Epithelial cell of umbilical artery (primary cell): ENCODE data around the gene PIGQ. TPM values are rescaled to one million over a fixed set of nuclear protein-coding genes. Genes with fewer than 3 reads are reported as not detected.

Experiments
- total RNA-seq: library from RNA; depleted of rRNA; stranded (reverse); fragments of >200 nt; gene quantifications from 2 replicates; pipeline ENCODE4 v1.2.3, GENCODE V29; 2014

Gene PIGQ
- 23.1 and 24.2 TPM in 2 replicates for total RNA-seq

DNA sequence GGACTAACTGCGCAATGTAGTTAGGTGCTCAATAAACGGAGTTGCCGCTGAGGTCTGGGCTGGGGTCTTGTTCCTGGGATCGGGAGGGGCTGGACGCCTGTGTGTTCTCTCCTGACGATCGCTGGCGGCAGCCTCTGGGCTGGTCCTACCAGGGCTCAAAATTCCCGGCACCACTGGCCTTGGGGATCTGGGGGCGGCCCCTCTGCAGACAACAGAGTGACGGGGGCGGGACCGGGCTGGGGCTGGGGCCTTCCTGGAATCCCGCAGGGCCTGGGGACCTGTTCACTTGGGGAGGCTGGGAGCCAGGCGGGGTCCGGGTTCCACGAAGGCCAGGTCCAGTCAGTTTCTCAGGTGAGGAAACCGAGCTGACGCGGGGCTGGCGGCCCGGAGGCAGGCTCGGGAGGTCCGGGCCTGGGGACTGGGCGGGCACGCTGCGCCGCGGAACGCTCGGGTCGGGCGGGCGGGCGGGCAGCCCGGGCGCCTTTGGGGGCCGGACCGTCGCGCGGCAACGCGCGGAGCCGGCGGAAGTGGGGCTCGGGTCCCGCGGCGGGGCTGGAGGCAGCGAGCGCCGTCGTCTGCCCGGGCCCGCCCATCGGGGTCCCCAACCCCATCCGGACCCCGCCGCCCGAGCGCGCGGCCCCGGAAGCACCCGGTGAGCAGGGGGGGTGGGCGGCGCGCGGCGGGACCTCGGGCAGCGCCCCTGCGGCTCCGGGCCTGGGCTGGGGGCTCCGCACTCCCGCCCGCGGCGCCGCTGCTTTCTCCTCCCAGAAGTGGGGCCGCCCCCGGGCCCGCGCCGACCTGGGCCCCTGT, at the start of gene PIGQ:
Gene PIGQ (plus strand): TSS at position 524 of the 810 bp plus-strand sequence. CDS start 4,107 bp downstream, outside the sequence.

DNA sequence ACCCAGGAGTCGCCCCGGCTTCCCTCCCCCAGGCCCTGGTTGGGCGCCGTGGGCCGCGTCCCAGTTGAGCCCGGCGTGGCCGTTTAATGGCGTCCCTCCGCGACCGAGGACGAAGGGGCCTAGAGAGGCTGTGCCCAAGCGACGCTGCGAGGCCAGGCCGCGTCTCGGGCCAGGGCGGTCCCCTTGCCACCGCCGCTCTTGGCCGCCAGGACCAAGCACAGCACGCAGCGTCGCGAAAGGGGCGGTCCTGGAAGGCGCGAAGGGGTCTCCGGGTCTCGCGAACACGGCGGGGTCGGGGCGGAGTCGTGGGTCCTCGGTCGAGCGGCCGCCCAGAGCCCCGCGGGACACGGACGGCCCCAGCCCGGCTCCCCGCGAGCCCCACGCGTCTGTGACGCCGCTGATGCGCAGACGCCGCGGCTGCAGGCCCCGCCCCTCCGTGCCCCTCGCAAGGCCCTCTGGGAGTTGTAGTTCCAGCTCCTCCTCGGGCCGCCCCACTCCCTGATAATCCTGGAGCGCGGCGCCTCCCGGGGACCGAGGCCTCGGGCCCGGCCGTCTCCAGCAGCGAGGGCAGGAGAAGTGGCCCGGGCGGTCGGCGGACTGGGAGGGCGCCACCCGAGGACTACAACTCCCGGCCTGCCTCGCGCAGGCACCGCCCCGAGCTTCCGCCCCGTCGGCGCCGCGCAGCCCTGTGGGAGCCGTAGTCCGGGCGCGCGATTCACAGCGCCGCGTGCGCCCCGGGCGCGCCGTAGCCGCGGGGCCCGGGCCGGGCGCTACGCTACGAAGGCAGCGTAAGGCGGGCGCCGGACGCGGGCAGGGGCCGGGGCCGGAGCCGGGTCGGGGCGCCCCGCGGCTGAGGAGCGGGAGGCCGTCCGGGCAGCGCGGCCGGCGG, 42.5 kb upstream of the PIGQ start, which contains the start of gene CAPN15:
Gene CAPN15 (plus strand): TSS at position 698 of the 889 bp plus-strand sequence. CDS start 19,127 bp downstream, outside the sequence.

DNA sequence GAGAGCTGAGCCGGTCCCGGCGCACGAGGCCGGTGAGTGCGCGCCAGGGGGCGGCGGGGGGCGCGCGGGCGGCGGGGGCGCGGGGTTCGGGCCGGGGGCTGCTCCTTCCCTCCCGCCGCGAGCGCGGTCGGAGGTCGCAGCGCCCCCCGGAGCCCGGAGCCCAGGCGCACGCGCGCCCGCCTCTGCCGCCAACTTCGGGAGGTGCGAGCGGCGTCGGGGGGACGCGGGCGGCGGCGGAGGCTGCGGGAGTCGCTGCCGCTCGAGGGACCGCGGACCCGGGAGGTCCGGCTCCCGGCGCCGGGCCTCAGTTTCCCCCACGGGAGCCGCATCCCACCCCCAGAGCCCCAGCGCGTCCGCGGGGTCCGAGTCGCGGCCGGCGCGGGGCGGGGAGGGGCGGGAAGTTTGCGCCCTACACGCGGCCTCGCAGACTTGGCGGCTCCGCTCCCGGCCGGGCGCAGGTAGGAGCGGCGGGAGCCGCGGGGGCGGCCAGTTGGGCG, 9.5 kb upstream of the PIGQ start, which contains the start of gene PRR35:
Gene PRR35 (plus strand): TSS at position 191 of the 497 bp plus-strand sequence. CDS start 2,901 bp downstream, outside the sequence.

DNA sequence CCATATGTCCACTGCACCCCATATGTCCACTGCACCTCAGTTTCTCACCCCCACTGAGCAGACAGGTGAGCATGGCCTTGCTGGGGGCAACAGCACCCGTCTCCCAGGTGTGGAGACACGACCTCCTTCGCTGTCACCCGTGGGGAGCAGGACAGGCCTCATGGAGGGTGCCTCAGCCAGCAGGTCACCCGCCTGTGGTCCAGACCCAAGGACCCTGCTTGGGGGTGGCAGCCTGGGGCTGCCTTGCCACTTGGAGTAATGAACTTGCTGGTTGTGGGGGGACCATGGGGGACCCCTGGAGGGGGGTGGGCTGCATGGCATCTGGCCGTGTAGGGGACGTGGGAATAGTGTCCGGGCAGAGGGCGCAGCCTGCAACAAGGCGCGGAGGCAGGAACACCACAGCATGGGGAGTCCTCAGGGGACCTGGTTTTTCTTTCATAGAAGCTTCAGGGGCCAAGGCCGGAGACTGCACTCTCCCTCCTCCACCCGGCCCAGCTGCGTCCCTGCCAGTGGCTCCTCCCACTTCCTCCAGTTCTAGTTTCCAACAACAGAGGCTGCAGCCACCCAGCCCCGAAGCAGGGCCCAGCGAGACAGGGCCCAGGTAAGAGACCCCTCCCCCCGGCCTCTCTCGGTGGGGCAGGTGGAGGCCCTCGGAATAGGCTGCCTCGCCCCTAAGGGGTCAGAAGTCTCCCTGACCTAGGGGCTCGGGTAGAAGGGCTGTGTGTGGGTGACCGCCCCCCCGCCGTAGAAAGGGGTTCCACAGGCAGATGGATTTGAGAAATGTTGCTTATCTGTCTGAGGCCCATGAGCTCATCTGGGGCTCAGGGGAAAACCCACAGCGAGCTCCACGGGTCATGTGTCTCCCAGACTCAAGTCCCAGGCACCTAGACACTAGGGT, 3.0 kb upstream of the PIGQ start, which contains the start of gene NHLRC4:
Gene NHLRC4 (plus strand): TSS at position 531 of the 898 bp plus-strand sequence. CDS start 1,043 bp downstream, outside the sequence.

DNA sequence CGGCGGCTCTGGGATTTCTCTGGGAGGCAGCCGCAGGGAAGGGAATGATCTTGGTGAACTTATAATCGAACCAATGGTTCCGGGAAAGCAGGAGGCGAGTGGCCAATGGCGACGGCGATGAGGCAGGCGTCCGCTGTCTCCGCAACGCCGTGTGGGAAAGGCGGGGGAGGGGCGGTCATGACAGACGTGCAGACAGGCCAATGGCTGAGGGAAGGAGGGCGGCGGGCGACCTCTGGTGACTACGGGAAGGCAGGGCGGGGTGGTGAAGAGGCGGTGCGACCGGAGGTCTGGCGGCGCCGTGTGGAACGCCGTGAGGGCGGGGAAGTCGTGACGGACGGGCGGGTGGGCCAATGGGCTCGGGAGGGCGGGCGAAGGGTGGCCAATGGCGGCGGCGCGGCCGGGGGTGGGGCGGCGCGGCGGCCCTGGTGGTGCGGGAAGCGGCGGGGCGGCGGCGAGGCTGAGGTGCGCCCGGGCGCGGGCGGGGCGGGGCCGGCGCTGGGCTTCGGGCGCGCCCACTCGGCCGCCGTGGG, 20.0 kb downstream of the PIGQ start, which contains the start of gene RAB40C:
Gene RAB40C (plus strand): TSS at position 409 of the 530 bp plus-strand sequence. CDS start 226 bp downstream, outside the sequence.

DNA sequence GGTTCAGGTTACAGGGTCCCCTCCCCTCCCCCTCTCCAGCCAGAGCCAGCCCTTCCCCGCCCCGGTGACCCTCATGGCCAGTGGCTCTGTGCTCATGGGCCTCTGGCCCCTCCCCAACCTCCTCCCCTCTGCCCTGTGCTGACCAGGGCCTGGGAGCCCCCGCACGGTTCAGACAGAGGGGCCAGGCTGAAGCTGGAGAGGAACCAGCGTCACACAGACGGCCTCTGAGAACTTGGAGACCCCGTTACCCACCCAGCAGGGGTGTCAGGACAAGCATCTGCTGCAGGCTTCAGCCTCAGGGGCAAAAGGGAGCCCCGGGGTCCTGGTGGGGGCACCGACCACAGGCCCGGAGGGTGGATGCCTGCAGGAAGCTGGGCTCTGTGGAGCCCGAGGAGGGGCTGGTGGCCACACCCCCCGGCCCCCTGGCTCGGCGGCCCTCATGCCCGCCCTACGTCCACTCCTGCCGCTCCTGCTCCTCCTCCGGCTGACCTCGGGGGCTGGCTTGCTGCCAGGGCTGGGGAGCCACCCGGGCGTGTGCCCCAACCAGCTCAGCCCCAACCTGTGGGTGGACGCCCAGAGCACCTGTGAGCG, 61.1 kb downstream of the PIGQ start, which contains the start of gene WFIKKN1:
Gene WFIKKN1 (plus strand): TSS at position 171 of the 591 bp plus-strand sequence. CDS start 269 bp downstream, at position 440.

Other genes with a start within 250 kb of the PIGQ start
- gene AXIN1, start 217.2 kb upstream of the PIGQ start, total RNA-seq = 18.8 and 22.9 TPM in 2 replicates
- 111 and 136 TPM in 2 replicates for gene MRPL28, start 199.4 kb upstream of the PIGQ start, total RNA-seq
- 78.0 and 93.9 TPM in 2 replicates for gene PGAP6, start 188.0 kb upstream of the PIGQ start, total RNA-seq
- 76.4 and 117 TPM in 2 replicates for gene NME4, start 172.8 kb upstream of the PIGQ start, total RNA-seq
- gene DECR2, start 168.1 kb upstream of the PIGQ start, total RNA-seq = 9.0 and 17.5 TPM in 2 replicates
- gene RAB11FIP3, start 144.3 kb upstream of the PIGQ start, total RNA-seq = 23.4 and 24.8 TPM in 2 replicates
- 30.2 and 41.9 TPM in 2 replicates for gene CAPN15, start 42.3 kb upstream of the PIGQ start, total RNA-seq
- under 0.01 TPM in 1 of 2 replicates, not detected in the other for gene PRR35, start 9.6 kb upstream of the PIGQ start, total RNA-seq
- 1.6 and 2.0 TPM in 2 replicates for gene NHLRC4, start 3.0 kb upstream of the PIGQ start, total RNA-seq
- 8.4 and 11.1 TPM in 2 replicates for gene RAB40C, start 20.1 kb downstream of the PIGQ start, total RNA-seq
- 0.15 TPM in 1 of 2 replicates, not detected in the other for gene WFIKKN1, start 61.0 kb downstream of the PIGQ start, total RNA-seq
- 68.7 and 115 TPM in 2 replicates for gene METTL26, start 66.3 kb downstream of the PIGQ start, total RNA-seq
- 22.6 and 23.7 TPM in 2 replicates for gene MCRIP2, start 71.9 kb downstream of the PIGQ start, total RNA-seq
- gene WDR90, start 79.4 kb downstream of the PIGQ start, total RNA-seq = 8.8 and 9.4 TPM in 2 replicates
- 32.1 and 35.7 TPM in 2 replicates for gene RHOT2, start 98.2 kb downstream of the PIGQ start, total RNA-seq
- gene RHBDL1, start 105.7 kb downstream of the PIGQ start, total RNA-seq = 0.30 and 0.65 TPM in 2 replicates
- gene STUB1, start 110.4 kb downstream of the PIGQ start, total RNA-seq = 139 and 144 TPM in 2 replicates
- 22.0 and 29.6 TPM in 2 replicates for gene JMJD8, start 114.4 kb downstream of the PIGQ start, total RNA-seq
- 2.6 TPM in 2 replicates for gene WDR24, start 120.4 kb downstream of the PIGQ start, total RNA-seq
- gene FBXL16, start 135.8 kb downstream of the PIGQ start, total RNA-seq = 0.32 TPM in 1 of 2 replicates, not detected in the other
- 15.5 and 41.9 TPM in 2 replicates for gene METRN, start 145.2 kb downstream of the PIGQ start, total RNA-seq
- gene ANTKMT, start 151.2 kb downstream of the PIGQ start, total RNA-seq = 38.3 and 43.9 TPM in 2 replicates
- 0.15 and 1.3 TPM in 2 replicates for gene CCDC78, start 156.5 kb downstream of the PIGQ start, total RNA-seq
- gene HAGHL, start 157.1 kb downstream of the PIGQ start, total RNA-seq = 3.6 and 12.0 TPM in 2 replicates
- 27.3 and 33.6 TPM in 2 replicates for gene CIAO3, start 171.0 kb downstream of the PIGQ start, total RNA-seq
- gene MSLN, start 190.8 kb downstream of the PIGQ start, total RNA-seq = not detected in 2 replicates
- 35.4 and 37.1 TPM in 2 replicates for gene RPUSD1, start 218.4 kb downstream of the PIGQ start, total RNA-seq
- gene CHTF18, start 218.7 kb downstream of the PIGQ start, total RNA-seq = 13.6 and 22.2 TPM in 2 replicates
- gene GNG13, start 230.8 kb downstream of the PIGQ start, total RNA-seq = not detected in 2 replicates